HG02763 (cell line): ENCODE measurements around the gene PITPNM3.
"Not testable (repeated sequence)": the region's sequence is repeated elsewhere in the genome, so short reads cannot be mapped to it uniquely, and the experiment has no call there.

Experiments used
- ATAC-seq: cut with Tn5 transposase; IDR thresholded peaks from one replicate; pipeline ENCODE4 v1.9.1; 2021; ENCODE audit warnings: mild to moderate bottlenecking, moderate library complexity; ENCODE audit not compliant: unreplicated experiment

Gene PITPNM3

DNA sequence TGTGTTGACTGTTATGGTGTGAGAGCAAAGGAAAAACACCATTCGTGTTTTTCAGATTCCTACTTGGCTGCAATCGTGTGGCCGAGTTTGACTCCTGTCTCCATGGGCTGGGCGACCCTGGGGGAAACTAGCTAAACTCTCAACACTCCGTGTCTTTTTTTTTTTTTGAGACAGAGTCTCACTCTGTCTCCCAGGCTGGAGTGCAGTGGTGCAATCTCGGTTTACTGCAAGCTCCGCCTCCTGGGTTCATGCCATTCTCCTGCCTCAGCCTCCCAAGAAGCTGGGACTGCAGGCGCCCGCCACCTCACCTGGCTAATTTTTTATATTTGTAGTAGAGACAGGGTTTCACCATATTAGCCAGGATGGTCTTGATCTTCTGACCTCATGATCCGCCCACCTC is 73.6 kb downstream of the PITPNM3 start:
- ATAC-seq, result not testable (repeated sequence)

DNA sequence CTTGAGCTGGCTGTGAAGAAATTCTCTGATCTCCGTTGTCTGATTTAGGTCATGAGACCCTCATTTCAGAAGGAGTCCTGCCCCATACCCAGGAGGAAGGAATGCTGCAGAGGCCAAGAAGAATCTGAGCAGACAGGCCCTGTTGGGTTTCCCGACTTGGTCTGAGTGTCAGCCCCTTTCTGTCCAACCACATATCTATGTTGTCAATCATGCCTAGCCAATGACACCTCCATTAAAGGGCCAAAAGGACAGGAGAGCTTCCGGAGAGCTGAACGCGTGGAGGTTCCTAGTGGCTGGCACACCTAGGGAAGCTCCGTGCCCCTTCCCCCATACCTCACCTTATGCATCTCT is 74.3 kb downstream of the PITPNM3 start:
- no peak for ATAC-seq

DNA sequence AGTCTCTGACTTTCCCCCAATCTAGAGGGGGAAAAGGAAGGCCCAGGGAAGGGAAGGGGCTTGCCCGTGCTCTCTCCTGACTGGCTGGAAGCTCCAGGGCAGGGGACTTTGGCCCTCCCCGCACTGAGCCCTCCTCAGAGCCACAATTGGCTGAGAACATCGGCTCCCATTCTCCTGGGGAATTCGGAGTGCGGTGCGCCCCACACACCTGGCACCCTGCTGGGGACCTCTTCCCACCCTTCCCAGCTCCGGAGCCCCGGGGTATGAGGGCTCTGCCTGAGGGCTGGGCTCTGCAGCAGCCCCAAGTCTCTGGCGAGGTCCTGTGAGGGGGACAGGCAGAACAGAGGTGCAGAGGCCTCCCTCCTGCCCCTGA is 76.1 kb downstream of the PITPNM3 start:
- ATAC-seq, result no peak

DNA sequence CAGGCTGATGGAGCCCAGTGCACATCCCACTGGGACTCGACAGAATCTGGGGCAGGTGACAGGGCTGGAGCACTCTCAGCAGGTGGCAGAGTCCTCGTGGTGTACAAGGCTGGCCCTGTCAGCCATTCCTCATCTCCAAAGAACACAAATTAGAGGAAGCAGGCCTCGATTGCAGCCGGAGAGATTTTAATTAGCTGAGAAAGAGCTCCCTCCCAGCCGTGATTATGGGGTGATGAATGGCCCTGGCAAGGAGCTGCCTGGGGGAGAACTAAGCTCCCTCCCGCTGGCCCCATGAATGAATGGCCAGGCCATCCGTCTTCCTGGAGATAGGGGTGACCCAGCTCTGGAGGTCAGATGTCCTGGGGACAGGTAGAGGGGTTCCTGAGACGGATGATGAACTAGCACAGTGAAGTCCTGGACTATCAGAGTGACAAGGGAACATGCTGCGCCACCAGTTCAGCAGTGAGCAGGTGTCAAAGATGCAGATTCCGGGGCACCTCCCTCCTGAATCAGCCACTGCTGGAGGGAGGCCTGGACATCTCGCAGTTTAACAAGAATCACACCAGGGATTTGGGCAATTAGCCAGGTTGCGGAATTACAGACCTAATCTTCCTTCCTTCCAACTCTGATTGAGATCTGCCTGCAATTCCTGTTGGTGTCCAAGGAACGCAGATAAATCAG is 76.6 kb downstream of the PITPNM3 start:
- no peak for ATAC-seq

DNA sequence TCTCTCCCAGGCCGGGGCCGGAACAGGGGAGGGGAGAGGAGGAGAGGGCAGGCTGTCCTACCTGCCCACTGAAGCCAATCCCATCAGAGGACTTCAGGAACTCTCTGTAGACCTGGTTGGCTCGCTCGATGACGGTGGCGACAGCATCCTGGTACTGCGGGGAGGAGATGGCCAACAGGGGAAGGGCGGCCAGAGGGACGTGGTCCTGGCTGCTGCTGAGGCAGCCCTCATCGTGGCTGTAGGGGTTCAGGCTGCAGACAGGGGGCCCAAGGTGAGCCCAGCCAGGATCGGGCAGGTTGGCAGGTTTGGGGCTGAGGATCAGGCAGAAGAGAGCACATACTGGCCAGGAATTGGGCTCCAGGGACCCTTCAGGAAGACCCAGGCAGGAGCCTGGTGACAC is 77.9 kb downstream of the PITPNM3 start:
- ATAC-seq, result no peak

DNA sequence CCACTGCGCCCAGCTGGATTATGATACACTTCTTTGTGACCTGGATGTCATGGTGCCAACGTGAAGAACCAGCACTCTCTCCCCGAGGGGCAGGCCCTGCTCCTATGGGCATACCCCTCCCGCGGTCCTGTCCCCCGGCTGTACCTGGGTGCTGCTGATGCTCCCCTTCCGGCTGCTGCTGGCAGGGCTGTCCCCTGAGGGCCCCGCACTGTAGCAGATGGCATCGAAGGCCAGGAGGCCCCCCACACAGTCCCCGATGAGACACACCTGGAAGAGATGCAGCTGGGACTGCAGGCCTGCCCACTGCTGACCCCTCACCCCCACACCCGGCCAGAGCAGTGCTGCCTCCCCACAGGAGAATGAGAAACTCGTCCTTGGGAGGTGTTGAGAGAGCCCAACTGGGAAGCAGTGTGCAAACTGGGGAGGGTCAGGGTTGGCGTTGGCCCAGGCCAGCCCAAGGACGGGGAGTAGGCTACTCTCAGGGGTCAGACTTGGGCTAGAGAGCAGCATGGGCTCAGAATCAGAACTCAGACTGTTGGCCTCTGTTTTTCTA is 78.4 kb downstream of the PITPNM3 start:
- no peak for ATAC-seq

DNA sequence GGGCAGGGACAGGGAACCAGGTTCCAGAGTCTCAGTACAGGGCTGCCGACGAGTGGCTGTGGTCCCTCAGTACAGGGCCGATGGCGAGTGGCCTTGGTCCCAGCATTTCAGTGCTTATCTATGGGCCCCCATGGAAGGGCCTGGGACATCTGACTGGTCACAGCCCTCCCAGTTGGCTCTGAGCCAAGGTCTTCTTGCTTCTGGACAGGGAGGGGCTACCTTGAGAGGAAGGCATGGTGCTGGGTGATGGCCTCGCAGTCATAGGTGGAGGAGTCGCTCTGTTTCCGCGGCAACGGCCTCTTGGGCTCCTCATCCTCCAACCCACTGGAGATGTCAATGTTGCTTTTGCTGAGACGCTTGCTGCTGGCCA is 79.6 kb downstream of the PITPNM3 start:
- no peak for ATAC-seq

DNA sequence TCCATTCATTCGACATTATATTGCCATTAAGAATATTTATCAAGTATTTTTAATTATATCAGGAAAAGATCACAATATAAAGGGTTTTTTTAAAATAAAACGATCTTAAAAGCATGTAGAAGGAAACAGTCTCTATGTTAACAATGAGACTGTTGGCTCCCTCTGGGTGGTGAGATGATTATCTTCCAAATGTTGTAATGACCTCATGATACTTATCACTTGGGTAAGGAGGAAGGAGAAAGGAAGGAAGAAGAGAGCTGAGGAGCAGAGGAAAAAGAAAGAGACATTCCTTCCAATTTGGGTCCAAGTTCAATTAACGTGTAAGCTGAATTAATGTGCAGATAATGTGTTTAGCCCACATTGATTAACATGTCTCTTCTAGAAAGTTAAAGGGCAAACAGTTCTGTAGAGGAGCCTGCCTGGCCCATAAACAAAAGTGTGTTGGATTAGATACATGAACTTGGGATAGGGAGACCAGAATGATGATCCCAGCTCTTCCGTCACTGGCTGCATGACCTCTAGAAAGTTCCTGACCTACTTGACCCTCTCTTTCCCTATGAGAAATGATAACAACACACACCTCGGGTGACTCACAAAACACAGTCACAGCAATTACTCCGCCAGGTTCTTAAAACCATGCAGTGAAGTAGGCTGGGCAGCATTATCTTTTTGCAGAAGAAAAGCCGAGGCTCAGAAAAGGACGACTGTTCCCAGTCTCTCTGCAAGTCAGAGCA is 80.1 kb downstream of the PITPNM3 start:
- ATAC-seq, result no peak

DNA sequence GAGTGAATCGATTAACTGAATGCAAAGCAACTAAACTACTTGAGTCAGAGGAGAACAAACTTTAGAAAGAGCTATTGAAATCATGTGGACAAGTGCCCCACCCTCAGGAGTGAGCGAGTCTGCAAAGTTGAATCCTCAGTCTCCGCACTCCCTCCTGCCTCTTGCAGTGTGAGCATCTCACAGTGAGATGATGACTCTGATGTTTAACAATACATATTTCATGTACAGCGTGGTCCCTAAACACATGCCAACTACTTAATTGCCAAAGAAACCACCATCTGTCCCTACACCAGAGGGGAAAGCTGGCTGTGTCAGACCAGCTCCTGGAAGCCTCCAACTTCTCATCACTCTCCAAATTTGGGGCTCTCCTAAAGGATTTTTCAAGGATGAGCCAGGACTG is 80.9 kb downstream of the PITPNM3 start:
- ATAC-seq, result no peak

DNA sequence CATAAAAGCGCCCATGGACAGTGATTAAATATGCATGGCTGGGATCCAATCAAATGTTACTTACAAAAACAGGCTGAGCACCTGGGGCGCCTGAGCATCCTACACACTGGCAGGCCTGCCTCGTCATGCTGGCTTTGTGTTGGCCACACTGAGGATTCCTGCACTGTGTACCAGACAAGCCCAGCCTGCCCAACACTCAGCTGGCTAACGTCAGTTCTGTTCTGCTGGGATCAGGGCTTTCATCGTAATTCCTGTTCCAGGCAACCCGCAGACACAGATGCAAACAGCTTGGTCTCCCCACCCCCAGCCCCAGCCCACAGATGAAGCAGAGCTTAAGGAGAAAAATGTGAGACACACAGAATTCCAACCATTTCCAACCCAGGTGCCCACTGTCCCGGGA is 81.4 kb downstream of the PITPNM3 start:
- ATAC-seq, result no peak

DNA sequence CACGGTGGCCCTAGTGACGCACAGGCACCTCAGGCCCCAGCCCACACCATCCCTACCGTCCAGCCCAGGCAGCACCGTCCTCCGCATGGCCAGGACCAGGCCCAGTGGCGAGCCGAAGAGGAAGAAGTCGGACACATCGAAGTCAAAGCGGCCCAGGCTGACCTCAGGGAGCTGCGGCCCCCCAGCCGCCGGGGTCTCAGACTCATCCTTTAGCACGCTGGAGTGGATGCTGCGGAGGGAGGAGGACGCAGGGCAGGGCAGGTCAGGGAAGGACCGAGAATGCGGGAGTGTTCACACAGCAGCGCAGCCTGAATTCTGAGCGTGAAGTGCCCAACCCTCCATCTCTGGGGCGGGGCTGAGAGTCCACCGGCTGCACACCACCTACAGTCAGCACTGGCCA is 82.0 kb downstream of the PITPNM3 start:
- no peak for ATAC-seq

DNA sequence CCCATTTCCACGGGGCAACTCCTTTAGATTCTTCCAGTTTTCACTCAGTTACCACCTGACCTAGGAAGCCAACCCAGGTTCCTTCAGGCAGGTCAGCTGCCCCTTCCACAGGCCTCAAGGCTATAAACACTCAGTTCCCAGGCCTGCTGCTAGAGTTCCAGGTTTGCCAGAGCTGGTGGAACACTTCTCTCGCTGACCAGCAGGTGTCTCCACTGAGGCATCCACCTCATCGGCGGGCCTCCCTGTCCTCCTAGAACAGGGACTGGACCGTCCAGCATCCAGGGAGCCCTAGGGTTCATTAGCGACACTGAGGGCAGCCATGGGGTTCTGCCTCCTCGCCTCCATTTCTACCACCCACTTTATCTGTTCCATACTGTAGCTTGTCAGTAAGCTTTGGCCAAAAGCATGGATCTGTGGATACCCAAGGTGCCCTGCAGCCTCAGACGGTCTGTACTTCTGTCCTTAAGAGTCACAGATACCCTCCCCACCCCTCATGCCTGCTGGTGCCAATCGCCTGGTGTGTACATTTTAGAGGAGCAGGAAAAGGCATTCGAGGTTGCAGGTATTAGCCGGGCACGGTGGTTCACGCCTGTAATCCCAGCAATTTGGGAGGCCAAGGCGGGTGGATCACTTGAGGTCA is 83.1 kb downstream of the PITPNM3 start:
- no peak for ATAC-seq

DNA sequence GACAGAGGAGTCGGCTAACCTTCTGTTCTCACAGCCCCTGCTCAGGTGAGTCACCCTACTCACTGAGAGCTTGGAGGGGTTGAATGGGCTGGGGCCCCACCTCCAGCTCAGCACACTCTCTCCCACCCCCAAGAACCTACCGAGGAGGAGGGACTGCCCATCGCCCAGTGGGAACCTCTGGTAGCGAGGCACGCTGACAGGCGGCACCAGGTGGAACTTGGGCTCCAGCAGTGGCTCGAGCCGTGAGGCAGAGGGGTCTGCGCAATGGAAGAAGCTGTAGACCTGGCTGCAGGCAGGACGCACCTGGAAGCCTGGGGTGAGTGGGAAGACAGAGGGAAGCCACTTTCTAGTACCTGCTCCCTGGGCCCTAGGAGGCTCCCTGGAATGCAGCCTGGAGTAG is 83.8 kb downstream of the PITPNM3 start:
- no peak for ATAC-seq

DNA sequence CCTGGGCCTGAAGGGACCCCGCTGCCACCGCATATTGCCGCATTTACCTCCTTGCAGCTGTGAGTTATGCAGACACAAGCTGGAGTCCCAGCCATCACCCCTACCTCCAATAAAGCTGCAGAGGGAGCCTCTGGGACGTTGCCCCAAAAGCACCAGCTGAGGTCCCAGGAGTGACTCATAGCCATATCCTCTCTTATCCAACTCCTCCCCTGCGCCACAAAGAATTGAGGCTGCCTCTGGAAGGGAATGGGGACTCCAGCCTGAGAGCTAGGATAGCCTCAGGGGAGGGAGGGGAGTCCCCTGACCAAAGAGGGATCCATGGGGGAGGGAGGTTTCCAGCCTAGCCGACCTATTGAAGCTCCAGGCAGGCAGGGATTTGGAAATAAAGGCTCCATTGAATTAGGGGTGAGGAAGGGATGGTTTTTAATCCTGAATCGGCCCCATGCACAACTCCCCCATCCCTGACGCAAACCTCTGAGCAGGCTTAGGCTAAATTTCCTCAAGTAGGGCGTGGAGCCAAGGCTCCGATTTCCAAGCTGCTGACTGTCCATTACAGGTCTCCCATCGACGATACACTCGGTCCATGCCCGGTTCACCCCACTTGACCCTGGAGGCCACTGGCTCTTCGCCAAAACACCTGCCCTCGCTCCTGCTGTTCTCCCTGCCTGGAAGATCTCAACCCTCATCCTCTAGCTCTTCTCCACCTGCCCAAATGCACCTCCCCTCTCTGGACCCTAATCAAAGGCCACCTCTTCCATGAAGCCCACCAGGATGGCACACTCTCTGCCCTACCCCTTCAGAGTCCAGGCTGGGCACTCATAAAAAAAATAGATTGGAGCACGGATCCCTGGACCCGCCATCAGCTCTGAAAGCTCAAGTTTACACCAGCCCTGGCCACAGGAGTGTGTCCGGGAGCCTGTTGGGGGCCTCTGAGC is 84.6 kb downstream of the PITPNM3 start:
- ATAC-seq, result no peak

DNA sequence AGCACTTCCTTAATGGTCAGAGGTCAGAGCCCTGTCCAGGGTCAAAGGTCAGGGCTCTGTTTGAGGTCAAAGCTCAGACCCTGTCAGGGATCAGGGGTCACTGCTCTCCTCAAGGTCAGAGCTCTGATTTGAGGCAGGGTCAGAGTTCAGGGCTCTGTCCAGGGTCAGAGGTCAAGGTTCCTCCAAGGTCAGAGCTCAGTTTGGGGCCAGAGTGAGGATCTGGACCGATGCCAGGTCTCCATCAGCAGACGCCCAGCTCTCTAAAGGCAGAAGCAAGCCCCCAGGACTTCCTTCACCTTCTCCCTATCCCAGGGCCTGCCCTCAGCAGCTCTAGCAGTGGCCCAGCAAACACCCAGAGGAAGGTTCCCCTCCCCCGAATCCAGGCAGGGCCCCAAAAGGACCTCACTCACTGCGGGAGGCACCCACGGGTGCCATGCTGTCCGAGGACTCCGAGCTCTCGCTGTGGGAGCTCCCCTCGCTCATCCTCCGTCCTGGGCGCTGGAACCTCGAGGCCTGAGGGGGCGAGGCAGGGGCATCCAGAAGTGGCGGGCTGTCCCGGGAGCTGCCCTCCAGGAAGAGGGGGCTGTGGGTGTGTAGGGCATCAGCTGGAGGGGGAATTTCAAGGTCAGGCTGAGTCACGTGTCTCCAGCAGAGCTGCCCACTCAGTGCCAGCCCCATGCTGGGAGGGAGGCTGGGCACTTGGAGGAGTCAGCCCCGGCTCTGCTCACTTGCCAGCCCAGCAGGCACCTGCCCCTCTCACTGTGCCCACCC is 85.4 kb downstream of the PITPNM3 start:
- ATAC-seq, result no peak

DNA sequence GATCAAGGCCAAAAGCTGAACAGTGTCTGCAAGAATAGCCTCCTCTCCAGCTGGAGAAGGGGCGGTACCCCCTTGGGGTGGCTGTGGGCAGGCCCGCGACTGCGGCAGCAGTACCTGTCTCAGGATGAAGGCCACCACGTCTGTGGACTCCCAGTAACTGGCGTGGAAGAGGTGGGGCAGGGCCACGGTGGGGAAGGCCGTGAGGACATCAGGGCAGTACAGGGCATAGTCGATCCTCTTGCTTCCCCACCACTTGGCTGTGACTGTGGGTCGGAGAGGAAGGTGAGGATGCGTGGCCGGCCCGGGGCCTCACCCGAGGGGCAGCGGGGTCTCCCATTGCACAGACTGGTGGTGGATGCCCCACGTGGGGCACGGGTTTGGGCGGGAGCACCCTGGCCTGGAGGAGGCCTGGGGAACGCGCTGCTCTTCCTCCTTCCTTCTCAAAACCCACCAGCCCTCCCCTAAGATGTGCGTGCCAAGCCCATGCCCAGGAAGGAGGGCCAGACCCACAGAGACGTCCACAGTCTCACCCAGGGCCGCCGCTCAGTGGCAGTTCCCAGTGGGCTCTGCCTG is 86.1 kb downstream of the PITPNM3 start:
- ATAC-seq, result no peak

DNA sequence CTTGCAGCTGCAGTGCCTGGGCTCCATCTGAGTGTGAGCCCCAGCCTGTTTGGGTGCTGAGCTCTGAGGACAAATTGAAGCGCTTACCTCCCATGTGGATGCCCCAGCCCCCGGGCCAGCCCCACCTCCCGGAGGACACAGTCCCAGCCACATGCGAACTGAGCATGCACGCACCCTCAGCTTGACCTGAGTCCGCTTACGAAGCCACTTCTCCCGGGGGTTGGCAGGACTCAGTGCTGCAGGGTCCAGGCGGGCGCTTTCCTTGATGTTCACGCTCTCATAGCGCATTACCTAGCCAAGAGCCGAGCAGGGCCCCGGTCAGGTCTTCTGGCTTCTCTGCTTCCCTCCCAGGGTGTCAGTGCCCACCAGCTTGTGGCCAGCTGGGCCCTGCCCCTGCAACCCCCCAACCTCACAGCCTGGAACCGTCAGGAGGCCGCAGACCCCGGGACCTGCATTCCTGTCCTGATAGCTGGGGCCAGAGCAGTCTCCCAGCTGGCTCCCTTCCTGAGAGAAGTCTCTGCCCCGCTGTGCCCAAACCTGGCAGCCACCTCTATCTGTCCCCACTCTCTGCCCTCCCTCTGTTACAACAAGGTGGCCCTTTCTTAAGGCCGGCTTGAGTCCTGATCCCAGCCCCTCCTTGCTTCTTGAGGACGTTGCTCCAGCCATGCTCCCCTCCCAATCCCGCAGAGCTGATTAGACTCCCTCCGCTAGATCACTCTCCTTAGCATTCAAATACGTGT is 88.1 kb downstream of the PITPNM3 start:
- ATAC-seq, result no peak

DNA sequence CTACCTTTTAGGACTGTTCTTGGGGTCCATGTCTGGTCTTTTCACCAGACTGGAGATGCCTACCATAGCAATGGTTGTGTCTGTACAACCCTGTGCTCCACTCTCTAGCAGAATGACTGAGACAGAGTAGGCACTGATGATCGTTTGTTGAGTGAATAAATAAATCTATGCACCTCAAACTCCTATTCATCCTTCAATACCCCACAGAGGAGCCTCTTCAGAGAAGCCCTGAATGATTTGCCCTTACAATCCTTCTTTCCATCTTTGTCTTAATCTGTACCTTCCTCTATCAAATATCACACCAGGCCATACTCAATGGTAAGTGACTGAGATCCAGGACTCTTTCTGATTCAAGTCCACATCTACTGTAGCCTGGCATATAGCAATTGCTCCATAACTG is 88.8 kb downstream of the PITPNM3 start:
- ATAC-seq, result no peak
